ENCODE data around the gene DRP2.

GRCh38 chrX:101263766-101264165 lies 44.2 kb downstream of the DRP2 start:
- TF ChIP-seq CTCF (conservative IDR thresholded peaks at IDR 0.05; ENCODE audit: low read depth, low read length) (no peak), POLR2A (IDR thresholded peaks at IDR 0.05; ENCODE audit: low read depth, low read length) (no peak), FOS (IDR thresholded peaks at IDR 0.05; ENCODE audit: low read depth, low read length) (no peak), RFX5 (IDR thresholded peaks at IDR 0.05; ENCODE audit: low read depth, low read length) (no peak), CHD1 (IDR thresholded peaks at IDR 0.05; ENCODE audit: low read depth, low read length) (no peak)

All from IMR-90 (cell line).